ENCODE data around the gene LDB2.

The LDB2 gene

DNA sequence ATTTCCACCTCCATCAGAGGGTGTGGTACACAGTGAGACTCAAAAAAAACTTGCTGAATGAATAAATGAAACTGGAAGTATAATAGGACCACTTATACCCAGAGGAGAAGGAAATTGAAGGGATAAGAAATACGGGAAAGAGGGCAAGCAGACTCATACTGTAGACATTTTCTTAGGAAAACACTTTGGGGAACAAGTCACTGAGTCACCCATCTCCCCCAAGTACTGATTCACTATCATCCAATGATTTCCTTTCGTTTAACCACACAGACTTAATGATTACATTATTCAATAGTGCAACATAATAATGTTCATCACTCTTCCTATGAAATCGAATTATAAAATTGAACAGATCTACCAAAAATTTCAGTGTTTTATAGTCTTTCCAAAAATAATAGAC is 97.1 kb downstream of the LDB2 start:
- no peak for DNase-seq

- DNase-seq = peak; percentile 3
Observed at GRCh38 chr4:16794816-16795445, 103.5 kb downstream of the LDB2 start.

- DNase-seq = no peak
Observed at GRCh38 chr4:16791460-16791859, 107.0 kb downstream of the LDB2 start.

DNA sequence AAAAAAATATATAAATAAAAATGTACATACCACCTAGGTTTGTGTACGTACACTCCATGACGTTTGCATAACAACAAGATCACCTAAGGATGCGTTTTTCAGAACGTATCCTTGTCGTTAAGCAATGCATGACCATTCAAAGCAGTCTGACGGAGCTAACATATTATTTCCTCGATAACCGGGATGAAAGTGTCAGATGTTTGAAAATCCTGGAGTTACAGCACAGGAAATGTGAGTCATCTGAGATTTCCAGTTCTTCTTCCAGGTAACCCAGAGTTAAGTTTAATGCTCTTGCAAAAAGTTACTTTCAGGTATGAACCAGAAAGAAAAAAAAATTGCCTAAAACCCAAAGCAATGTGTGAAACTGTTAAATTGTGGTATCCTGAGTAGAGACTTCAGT is 107.9 kb downstream of the LDB2 start:
- DNase-seq = no peak

DNA sequence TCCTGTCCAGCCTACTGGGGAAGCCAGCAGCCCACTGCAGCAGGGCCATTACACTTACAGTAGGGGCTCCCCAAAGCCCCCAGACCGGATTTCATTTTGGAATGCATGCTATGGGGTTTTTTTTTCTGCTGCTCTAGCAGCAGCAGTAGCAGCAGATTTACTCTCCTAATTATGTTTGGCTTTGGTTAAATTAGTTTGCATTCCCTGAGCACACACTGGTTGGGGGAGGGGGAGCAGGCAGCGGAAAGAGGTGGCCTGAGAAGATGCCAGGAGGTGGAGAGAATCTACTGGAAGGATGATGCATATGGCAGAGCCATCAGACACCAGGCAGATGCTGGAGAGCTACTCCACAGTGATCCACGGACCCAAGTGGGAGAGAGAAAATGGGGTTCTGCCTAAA is 109.6 kb downstream of the LDB2 start:
- DNase-seq = no peak

DNA sequence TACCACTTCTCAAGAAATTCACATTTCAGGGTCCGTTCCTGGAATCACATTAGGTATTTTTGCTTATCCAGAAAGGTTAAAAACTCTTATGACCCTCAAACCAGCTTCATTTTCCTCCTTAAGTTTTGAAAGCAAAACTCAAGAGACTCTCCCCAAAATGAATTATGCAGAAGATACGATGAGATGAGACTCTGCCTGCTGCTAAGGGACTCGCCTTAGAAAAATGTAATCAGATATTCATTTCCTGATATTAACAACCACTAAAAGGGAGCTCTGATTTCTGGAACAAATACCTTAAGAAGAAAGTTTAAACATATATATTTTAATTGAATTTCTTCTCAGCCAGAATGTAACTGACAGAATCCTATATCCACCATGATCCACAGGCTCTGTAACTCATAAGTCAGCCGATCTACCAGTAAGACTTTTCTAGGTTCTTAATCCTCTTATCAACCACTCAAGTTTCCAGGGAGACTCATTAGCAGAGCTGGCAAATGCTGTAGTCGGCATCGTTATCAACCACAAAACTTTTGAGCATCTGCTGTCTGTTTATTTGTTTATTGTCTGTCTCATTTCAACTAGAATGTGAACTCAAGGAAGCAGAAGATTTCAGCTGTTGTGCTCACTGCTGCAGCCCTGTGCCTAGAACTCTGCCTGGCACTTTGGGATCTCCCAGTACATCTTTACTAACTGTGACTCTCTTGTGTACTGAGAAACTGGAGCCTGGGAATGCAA is 112.5 kb downstream of the LDB2 start:
- no peak for DNase-seq

DNA sequence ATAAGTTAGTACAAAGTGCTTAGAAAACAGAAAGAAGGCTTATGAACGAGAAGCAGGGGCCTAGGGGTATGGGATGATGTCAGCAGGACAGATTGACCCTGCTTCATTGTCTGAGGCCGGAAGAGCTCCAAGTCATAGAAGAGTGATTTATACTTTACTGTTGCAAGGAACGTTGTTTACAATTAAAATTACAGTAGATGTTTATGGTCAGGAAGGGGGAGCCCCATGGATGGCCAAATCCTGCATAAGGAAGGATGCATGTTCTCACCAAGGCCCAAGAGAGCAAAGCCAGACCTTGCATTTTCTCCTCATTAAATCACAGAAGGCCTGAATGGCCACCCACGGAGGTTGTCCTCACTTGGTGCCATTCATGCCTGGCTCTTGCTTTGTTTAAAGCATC is 115.3 kb downstream of the LDB2 start:
- DNase-seq = no peak

GRCh38 chr4:16779028-16779675 is 119.3 kb downstream of the LDB2 start:
- DNase-seq = no peak

- no peak for DNase-seq
Observed at GRCh38 chr4:16777726-16778125, 120.7 kb downstream of the LDB2 start.

GRCh38 chr4:16775411-16776154 is 122.9 kb downstream of the LDB2 start:
- DNase-seq = no peak

DNA sequence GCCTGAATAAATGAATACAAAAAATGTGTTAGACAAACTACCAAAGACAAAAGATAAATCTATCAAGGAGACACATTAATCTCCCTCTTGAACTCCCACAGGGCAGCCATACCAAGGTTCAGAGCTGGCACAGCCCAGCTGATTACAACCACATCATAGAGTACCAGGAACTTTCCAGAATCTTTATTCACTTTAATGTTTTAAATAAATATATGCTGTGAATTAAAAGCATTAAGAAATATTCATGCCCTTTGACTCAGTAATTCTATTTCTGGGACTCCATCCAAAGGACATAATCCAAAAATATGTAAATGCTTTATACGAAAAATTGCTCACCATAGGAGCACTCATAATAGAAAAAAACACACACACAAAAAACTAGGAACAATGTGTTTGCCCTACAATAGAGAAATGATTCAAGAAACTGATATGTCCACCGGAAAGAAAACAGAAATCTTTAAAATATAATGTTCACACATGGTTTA is 126.0 kb downstream of the LDB2 start:
- no peak for DNase-seq

- no peak for DNase-seq
Observed at GRCh38 chr4:16770710-16771285, 127.6 kb downstream of the LDB2 start.

GRCh38 chr4:16767861-16768260 is 130.6 kb downstream of the LDB2 start:
- no peak for DNase-seq

- DNase-seq = no peak
Observed at GRCh38 chr4:16767251-16767650, 131.2 kb downstream of the LDB2 start.

GRCh38 chr4:16765546-16765945 is 132.9 kb downstream of the LDB2 start:
- no peak for DNase-seq

- DNase-seq = no peak
Observed at GRCh38 chr4:16764622-16765021, 133.8 kb downstream of the LDB2 start.

DNA sequence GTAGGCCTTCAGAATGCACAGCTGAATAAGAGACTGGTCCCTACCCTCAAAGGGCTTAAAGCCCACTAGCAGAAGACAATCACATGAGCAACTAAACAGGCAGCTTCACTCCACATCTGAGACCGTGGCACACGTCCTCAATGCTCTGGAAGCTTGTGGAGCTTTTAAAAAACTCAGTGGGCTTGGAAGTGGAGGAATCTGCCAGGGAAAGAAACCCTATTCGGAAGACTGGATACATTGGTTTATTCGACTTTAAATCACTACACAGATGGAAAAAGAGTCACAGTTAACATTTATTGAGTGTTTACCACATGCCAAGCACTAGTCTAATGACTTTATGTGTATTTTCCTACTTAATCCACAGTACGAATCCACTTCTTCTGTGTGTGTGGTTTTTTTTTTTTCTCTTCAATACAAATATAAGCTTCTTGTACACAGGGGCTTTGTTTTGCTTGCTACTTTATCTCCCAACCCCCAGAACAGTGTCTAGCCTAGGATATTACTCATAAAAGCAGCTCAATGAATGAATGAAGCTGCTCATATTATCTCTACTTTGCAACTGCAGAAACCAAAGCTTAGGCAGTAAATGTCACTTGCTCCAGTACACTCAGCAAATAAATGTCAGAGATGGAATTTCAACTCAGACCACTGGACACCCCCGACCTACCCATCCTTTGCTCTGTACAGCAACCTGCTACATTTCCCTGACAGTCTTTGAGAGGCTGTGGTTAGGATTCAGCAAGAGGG is 137.7 kb downstream of the LDB2 start:
- no peak for DNase-seq

GRCh38 chr4:16759931-16760582 is 138.4 kb downstream of the LDB2 start:
- no peak for DNase-seq

DNA sequence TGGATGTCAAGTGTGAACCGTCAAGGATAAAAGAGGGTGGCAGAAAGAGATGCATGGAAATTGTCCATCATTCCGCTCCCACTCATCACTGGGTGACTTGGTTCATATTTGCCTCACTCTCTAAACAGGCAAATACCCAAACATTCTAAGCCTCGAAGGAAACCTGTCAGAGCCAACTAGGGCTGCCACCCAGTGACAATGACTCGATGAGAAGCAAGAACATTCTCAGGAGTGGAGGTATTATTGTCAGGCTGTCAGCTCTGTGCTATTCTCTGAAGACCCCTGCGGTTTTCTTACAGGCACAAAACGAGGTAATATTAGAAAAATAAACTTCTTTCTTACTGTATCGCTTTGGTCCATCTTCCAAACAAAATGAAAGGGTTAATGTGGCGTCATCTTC is 139.6 kb downstream of the LDB2 start:
- no peak for DNase-seq

DNA sequence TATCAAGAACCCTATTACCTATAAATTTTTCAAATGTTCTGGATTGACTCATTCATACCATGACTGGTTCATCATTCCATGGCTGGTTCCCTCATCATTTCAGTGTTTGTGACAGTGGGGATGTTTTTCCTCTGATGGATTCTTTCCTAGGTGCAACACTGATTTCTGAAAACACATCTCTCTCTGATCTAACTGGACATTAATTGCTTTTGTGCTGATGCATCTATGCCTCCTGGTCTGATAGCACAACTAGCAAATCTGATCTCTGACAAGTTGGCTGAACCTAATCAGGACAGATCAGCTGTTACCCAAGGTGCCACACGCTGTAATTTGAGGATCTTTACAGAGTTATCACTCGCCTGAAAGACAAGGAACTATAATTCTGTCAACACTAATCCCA is 140.2 kb downstream of the LDB2 start:
- no peak for DNase-seq

GRCh38 chr4:16757080-16757521 is 141.3 kb downstream of the LDB2 start:
- peak; percentile 17 for DNase-seq

DNA sequence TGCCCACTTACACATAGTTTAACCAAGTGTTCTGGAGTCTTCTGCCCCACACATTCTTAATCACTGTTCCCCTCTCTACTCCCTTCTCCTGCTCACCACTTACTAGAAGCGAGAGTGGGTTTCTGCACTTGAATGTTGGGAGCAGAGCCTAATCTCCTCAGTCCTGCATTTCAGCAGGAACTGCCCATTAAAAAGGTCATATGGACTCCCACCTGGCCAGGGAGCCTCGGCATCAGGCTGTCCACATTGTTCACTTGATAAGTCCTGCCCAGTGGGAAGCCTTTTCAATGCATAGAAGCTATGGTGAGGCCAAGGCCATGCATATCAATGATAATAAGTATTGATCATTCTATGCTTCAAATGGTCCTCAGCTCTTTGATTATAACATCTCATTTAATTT is 144.3 kb downstream of the LDB2 start:
- no peak for DNase-seq

Data from NCI-H226 (cell line).